NCI-H1092 treated with DMSO at 0.1 percent for 48 hours (cell line): ENCODE results near the gene COMMD1.
"Not testable (repeated sequence)": the region's sequence is repeated elsewhere in the genome, so short reads cannot be mapped to it uniquely, and the experiment has no call there.

Experiments
- DNase-seq: peaks from one replicate; lab custom pipeline; 2025; lab: John Stamatoyannopoulos, UW

Gene COMMD1

DNA sequence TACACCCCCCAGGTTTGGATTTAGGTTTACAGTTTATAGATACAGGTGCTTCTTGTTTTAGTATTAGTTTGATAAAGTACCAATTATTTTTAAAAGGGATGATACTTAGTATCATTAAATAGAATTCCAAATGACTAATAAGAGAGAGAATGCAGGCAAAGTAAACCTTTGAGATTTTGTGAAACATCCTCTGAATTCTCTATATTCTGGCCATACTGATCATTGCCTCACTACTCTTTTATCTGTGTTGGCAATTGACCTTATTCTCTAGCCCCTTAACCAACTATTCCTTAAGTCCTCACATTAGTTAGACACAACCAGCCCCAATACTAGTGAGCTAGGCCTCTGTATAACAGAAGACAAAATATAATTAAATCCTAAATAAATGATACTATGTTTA is 125.4 kb downstream of the COMMD1 start:
- no peak for DNase-seq

GRCh38 chr2:62032096-62032495 is 126.6 kb downstream of the COMMD1 start:
- no peak for DNase-seq

GRCh38 chr2:62034715-62035114 is 129.2 kb downstream of the COMMD1 start:
- no peak for DNase-seq

GRCh38 chr2:62036229-62036628 is 130.8 kb downstream of the COMMD1 start:
- no peak for DNase-seq

DNA sequence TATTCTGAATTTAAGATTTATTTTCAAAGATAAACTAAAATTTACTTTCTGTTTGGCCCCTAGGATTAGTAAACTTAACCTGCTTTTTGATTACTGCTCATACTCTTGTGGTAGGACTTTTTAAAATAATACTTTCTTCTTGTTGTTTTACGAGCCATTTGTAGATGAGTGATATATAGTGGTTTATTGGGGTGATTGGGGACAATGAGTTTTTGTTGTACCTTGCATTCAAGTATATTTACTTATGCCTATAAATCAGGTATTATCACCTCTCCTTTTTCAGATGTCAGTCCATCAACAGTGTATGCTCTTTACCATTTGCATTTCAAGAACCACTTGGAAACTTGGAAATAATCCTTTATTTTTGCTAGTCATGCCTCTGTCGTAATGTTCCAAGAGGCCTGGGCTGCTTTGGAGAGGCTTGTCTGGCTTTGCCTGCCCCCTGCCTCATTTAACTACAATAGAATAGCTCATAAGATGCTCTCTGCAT is 131.3 kb downstream of the COMMD1 start:
- no peak for DNase-seq

DNA sequence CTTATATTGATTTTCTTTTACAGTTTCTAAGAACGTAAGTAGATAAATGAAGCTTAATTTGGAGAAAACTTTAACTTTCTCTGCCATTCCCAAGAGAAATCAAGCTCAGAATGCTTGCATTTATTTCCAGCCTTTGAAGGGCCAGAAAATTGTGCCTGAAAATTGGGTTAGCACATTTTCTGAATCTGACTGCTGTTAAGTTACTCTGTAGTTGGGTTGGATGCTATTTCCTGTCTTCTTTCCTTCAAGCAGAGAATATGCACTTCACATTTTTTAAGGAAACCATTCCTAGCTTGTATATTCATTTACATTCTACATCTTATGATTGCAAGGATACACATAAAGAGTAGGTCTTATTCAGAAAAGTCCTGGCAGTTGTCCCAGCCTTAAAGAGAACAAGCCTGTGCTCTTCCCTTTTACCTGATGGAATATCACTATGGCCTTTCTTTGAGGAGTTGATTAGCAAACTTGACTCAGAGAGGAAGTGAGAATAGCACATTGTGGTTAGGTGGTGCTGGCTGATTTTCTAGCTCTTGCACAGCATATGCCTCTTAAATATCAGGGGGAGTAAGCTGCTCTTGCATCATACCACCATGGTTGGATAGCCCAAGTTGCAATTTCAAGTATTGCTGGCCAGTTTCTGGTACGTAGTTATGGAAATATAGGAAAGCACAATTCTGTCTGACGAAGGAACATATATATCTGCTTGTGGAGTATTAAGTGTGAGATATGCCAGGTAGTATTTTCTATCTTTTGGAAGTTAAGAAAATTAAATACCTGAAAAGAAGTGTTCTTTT is 133.7 kb downstream of the COMMD1 start:
- no peak for DNase-seq

DNA sequence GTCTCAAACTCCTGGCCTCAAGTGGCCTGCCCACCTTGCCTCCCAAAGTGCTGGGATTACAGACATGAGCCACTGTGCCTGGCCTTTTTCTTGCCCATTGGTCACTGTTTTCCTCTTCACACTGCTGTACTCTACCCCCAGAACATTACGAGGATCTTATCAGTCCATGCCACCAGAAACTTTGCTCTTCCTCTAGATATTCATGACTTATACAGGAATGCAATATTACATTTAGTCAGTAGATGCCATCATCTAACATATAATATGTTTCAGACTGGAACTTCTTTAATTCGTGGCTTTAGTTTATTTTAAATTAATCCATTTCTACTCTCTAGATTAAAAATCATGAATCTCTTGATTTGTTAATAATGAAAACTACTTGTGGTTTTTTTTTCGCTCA is 135.5 kb downstream of the COMMD1 start:
- DNase-seq, result no peak

DNA sequence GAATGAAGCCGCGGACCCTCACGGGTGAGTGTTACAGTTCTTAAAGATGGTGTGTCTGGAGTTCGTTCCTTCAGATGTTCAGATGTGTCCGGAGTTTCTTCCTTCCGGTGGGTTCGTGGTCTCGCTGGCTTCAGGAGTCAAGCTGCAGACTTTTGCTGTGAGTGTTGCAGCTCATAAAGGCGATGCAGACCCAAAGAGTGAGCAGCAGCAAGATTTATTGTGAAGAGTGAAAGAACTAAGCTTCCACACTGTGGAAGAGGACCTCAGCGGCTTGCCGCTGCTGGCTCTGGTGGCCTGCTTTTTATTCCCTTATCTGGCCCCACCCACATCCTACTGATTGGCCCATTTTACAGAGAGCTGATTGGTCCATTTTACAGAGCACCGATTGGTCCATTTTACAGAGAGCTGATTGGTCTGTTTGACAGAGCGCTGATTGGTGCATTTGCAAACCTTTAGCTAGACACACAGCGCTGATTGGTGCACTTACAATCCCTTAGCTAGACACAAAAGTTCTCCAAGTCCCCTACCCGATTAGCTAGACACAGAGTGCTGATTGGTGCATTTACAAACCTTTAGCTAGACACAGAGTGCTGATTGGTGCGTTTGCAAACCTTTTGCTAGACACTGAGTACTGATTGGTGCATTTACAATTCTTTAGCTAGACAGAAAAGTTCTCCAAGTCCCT is 136.4 kb downstream of the COMMD1 start:
- DNase-seq, result not testable (repeated sequence)

DNA sequence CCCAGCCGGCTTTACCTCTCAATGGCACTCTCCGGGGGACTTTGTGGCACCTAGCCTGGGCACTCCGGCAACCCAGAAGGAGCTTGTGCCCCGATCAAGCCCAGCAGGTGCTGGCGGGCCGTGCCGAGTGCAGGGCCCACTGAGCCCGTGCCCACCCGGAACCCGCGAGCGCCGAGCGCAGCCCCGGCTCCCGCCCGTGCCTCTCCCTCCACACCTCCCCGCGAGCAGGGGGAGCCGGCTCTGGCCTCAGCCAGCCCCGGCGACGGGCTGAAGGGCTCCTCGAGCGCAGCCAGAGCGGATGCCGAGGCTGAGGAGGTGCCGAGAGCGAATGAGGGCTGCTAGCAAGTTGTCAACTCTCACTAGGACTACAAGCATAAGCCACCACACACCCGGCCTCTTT is 136.9 kb downstream of the COMMD1 start:
- DNase-seq, result no peak

GRCh38 chr2:62042944-62043343 is 137.5 kb downstream of the COMMD1 start:
- no peak for DNase-seq

DNA sequence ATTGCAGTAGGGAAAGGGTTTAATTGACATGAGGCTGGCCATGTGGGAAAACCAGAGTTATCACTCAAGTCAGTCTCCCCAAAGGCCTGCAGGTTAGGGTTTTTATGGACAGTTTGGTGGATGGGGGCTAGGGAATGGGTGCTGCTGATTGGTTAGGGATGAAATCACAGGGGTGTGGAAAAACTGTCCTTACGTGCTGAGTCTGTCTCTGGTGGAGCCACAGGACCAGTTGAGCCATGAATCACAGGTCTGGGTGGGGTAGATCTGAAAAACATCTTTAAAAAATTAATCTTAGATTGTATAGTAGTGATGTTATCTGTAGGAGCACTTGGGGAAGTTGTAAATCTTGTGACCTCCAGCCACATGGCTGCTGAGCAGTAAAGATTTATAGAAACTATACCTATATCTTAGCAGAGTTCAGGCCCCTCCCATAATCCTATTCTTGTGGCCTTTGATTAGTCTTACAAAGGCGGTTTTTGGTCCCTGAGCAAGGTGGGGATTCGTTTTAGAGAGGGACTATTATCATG is 139.6 kb downstream of the COMMD1 start:
- DNase-seq, result no peak

DNA sequence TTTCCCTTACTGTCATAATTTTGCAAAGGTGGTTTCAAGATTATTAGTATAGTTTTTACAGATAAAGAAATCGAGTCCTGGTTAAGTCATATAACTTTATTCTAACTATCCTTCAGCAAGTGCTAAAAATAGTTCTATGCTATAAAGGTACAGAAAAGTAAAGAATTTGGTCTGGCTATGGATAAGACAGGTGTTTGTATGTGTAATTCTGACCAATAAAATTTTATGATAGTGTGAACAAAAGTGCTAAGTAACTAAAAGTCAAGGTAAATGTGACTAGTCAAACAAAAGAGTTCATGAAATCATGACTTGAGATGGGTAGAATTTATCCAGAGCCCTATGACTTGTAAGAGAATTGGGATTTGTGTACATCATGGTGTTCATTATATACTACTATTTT is 140.7 kb downstream of the COMMD1 start:
- no peak for DNase-seq

- no peak for DNase-seq
Measured at GRCh38 chr2:62050456-62051045, 145.1 kb downstream of the COMMD1 start.

- no peak for DNase-seq
Measured at GRCh38 chr2:62054029-62054791, 148.7 kb downstream of the COMMD1 start.

DNA sequence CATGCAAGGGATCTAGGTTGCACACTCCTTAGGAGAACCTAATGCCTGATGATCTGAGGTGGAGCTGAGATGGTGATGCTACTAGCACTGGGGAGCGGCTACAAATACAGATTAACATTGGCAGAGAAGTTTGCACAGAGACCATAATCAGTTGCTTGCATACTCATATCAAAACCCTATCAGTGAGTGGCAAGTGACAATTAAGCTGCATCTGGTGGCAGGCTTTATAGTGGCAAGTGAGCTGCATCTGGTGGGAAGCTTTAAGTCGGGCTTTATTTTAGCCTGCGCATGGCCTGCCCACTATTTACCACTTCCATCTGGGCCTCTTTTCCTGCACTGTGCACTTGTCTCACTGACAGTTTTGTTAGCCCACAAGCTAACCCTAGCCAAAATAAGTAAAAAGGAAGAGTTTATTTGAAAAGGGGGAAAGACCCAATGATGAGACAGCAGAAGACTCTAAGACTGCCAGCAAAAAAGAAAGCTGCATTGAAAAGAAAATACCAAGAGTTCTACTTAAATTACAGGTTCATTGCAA is 149.5 kb downstream of the COMMD1 start:
- DNase-seq, result no peak

GRCh38 chr2:62055724-62056336 is 150.4 kb downstream of the COMMD1 start:
- no peak for DNase-seq

DNA sequence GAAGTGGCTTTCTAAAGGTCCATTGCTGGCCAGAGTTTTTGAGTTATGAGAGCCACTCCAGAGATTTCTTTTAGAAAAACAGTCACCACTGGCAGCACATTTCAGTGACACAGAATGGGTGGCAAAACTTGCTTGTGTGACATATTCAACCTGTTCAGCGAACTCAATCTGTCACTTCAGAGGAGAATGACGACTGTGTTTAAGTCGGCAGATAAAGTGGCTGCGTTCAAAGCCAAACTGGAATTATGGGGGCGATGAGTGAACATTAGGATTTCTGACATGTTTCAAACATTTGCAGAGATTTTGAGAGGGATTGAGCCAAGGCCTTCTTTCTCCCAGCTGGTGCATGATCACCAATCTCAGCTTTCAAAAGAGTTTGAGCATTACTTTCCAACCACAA is 150.9 kb downstream of the COMMD1 start:
- DNase-seq, result no peak

GRCh38 chr2:62065243-62065642 is 159.8 kb downstream of the COMMD1 start:
- no peak for DNase-seq

GRCh38 chr2:62071126-62071598 is 165.7 kb downstream of the COMMD1 start:
- no peak for DNase-seq

DNA sequence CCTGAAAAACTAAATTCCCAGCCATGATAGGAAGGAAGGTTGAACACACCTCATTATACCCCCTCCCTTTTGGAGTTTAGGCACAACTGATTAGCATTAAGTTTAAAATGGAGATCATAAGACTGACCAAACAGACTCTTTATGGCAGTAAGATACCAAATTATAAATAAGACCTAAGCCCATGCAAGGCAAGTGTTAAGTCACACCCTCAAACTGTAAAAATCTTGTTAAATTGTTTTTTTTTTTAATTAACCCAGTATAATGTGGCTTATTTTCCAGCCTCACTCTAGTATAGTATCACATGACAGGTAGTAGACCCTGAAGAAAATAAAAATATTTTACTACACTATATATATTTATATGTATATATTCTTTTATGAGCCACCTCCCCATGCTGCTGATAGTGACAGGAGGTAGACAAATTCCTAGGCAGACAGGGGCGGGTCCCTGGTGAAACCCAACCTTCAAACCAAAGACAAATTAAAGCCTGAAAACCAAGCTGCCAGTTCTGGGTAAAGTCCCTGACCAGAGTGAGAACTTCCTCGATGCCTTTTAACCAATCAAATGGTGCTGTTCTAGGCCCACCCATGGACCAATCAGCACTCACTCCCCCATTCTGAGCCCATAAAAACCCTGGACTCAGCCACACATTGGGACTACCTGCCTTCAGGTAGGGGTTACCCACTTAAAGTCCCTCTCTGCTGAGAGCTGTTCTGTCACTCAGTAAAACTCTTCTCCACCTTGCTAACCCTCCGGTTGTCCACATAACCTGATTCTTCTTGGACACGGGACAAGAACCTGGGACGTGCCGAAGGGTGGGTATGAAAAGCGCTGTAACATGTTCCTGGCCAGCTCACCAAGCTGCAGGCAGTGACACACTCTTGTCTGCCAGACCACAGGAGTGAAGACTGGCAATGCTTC is 166.5 kb downstream of the COMMD1 start:
- no peak for DNase-seq
